GM21381 (cell line): ENCODE measurements around the gene MED27.

Source experiments
- ATAC-seq: cut with Tn5 transposase; IDR thresholded peaks from one replicate; pipeline ENCODE4 v1.9.1; 2021; ENCODE audit warnings: mild to moderate bottlenecking, moderate library complexity; ENCODE audit not compliant: unreplicated experiment

Gene MED27, protein sequence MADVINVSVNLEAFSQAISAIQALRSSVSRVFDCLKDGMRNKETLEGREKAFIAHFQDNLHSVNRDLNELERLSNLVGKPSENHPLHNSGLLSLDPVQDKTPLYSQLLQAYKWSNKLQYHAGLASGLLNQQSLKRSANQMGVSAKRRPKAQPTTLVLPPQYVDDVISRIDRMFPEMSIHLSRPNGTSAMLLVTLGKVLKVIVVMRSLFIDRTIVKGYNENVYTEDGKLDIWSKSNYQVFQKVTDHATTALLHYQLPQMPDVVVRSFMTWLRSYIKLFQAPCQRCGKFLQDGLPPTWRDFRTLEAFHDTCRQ

DNA sequence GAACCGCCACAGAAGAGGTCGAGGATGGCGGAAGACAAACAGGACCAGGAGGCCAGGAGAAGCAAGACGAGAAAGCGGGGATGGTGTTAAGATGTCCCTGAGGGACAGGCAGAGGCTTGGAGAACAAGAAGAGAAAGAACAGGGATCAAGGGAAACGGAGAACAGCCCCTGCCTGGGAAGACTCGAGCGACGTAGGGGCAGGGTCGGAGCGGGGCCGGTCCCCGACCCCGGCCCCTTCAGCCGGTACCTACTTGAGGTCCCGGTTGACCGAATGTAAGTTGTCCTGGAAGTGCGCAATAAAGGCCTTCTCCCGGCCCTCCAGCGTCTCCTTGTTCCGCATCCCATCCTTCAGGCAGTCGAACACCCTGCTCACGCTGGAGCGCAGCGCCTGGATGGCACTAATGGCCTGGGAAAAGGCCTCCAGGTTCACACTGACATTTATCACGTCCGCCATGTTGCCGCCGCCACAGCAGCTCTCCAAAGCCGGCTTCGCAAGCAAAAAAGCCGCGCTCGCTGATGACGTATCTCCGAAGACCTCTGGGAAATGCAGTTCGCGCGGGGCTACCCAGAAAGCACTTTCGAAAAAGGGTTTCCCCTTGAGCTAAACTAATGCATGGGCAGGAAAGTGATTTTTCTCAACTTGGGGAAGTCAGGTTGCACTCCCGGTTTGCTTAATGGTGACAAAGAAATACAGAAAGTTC is at the start of gene MED27:
Gene MED27 (minus strand): TSS at position 477 of the 701 bp plus-strand sequence. CDS start 23 bp downstream, at position 454.
- ATAC-seq: peak; percentile 78

DNA sequence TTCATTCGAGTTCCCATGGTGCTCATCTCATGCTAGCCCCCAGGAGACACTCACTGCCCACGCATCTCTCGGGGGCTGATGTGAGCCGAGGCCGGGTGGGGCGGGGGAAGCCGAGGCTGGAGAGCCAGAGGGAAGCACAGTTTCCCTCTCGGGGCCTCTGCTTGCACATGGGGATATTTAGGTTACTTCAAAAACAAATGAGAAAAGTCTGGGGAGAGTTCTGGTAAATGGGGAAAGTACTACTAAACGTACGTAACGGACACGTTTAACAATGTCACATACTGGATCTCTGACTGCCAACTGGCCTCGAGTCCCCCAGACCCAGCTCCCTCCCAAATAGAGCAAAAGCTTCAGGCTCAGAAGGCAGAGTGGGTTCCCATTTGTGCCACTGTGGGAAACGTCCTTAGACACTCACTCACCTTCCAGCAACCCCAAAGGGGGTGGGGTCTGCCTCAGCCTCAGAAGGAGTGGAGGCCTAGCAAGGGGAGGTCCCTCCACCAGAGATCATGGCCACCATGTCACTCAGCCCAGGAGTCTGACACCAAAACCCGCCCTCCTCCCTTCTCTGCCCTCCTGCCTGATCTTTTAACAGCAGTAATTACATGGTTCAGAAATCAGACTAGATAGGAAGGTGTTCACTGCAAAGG is 48.3 kb upstream of the MED27 start:
- ATAC-seq: no peak

- no peak for ATAC-seq
These were observed 47.1 kb upstream of the MED27 start for GRCh38 chr9:132126680-132127236.

DNA sequence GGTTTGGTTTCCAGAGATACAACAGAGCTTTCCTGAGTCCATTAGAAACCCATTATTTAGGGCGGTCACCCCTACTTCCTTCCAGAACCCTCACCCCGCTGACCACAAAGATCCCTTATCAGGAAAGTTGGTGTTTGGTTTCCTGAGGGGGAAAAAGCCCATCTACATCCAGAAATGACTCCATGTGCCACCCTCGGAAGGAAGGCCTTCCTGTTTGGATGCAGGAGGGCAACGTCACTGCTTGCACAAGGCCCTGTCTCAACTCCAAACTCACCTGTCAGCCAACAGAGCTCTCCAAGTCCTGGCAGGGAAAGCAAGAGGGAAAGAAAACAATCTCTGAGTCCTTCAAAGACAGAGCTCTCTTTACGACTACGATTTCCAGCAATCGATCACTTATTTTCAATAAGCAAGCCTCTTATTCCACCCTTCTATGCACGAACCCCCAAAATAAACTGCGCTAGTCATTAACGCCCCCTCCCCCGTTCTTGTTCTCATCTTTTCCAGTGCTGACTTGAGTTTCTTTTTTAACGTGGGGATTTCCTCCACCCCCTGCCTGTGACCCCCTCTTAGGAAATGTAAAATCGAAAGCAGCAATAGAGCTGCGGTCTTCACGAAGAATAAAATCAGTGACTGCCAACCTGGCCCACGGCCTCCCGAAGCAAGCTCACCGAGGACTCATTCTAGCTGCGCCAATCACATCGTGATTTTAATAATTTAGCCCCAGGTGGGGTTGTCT is 46.4 kb upstream of the MED27 start:
- no peak for ATAC-seq

- ATAC-seq: no peak
These were observed 45.7 kb upstream of the MED27 start for GRCh38 chr9:132125361-132125760.

- ATAC-seq: no peak
These were observed 45.1 kb upstream of the MED27 start for GRCh38 chr9:132124800-132125199.

- ATAC-seq: no peak
These were observed 41.4 kb upstream of the MED27 start for GRCh38 chr9:132121021-132121420.

DNA sequence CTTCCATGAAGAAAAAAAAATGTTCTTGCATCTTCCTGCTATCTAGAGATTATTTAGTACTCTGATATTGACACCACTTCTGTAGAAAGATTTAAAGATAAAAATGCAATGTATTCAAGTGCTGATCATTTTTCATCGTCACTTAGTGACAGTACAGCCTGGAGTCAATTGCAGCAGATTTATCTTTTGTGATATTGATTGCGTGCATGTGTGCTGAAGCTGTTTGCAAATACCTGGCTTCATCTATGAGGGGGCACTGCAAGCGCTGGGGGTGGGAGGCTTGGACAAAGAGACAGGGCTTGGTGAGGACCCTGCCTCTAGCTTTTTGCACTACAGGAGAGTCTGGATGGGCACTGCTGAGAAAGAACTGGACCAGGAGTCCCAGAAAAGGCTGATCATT is 38.0 kb upstream of the MED27 start:
- ATAC-seq: no peak

- ATAC-seq: no peak
These were observed 36.9 kb upstream of the MED27 start for GRCh38 chr9:132116583-132116982.

- no peak for ATAC-seq
These were observed 34.5 kb upstream of the MED27 start for GRCh38 chr9:132114102-132114707.

DNA sequence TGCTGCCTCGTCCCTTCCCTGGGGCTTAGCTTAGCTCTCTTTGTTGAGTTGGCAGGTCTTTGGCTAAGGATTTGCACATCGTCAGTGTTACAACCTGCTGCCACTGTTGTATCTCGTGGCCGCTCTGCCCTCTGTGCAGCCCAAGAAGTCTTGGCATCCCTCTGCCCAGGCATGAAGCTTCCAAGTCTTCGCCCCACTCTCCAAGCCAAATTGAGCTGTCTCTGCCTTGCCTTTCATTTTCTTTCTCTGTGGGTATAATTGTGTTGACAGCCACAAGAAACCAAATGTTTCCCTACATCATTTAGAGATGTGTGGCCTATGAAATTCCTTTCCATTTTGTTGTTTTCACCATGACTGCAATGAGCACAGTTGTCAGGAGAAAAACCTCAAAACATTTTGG is 29.6 kb upstream of the MED27 start:
- ATAC-seq: no peak

DNA sequence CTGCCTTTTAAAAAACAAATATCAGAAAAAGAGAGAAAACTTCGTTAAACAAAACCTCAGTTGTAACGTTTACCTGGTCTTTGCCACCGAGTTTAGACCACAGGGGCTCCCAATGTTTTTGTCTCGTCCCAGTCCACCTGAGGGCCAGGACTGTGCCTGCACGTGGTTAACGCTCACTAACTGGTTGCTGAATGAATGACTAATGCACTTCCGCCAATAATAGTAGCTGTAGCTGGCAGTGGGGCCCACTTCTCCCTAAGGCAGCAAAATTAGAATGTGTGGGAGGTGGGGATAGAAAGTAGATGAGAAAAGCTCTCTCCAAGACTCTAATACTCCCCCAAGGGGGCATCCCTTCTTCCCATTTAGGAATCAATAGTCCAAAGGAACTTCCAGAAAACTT is 29.1 kb upstream of the MED27 start:
- no peak for ATAC-seq

- ATAC-seq: no peak
These were observed 20.2 kb upstream of the MED27 start for GRCh38 chr9:132099741-132100407.

DNA sequence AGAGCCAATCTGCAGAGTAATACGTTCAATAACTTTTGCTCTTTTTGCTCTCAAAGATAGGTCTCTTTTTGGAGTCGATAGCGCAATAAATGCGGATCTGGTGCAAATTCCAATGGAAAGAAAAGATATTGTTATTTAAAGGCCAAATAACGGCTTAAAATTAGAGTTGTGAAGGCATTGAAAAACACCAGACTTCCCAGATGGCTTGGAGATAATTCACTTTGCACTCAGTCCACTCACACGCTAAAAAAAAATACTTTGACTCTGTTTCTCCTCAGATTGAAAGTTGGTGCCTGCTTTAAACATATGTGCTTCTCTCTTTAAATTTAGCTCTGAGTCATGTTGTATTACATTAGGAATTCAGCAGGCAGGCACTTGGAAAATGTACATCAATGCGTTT is 19.5 kb upstream of the MED27 start:
- ATAC-seq: no peak

GRCh38 chr9:132094314-132094791 is 14.7 kb upstream of the MED27 start:
- ATAC-seq: no peak

- ATAC-seq: no peak
These were observed 11.1 kb upstream of the MED27 start for GRCh38 chr9:132090771-132091170.

GRCh38 chr9:132087438-132088030 is 7.9 kb upstream of the MED27 start:
- ATAC-seq: no peak

DNA sequence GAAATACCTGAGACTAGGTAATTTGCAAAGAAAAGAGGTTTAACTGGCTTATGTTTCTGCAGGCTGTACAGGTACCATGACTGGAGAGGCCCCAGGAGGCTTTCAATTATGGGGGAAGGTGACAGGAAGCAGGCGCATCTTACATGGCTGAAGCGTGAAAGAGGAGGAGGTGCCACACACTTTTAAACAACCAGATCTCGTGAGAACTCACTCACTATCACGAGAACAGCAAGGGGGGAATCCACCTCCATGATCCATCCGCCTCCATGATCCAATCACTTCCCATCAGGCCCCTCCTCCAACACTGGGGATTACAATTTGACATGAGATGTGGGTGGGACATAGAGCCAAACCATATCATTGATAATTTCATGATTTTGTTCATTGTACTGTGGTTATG is 2.5 kb upstream of the MED27 start:
- no peak for ATAC-seq

DNA sequence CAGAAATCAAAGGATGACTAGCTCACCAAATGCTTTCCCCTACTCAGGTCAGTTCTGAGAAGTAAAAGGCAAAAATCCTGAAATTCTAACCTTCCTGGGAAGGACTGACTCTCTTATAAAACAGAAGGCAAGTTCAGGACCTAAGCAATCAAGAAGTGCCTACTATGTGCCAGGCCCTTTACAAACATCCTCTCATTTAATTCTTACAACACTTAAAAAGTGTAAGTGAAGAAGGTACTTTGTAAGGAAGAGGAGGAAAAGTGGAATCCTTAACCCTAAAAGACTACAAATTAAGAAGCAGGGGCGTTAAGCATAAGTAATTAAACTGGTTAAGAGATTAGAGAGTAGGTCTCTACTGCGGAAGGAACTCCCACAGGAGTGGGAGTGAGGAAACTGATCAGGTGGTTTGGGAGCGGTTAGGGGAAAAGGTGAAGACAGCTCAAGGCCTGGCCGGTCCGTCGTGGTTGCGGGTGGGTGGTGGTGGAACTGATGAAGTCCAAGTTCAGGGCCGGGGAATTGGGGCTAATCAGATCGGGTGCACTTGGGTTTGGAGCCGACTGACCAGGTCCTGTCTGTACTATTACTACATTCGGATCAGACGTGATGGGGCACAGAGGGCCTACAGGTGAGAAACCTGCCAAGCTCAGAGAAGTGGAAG is 839 bp downstream of the MED27 start:
- ATAC-seq: no peak
